Stimulated activated CD4-positive, alpha-beta T cell treated with anti-CD3 and anti-CD28 coated beads, Interleukin-2, amount 100 ng/mL, for 24 hours (primary cell): ENCODE results near the gene LCN6.
"Not testable (repeated sequence)": the region's sequence is repeated elsewhere in the genome, so short reads cannot be mapped to it uniquely, and the experiment has no call there.

Experiments
- DNase-seq, 2 donors: peaks; one replicate each; pipeline ENCODE4 v3.0.0-alpha.2; 2020

Gene LCN6

DNA sequence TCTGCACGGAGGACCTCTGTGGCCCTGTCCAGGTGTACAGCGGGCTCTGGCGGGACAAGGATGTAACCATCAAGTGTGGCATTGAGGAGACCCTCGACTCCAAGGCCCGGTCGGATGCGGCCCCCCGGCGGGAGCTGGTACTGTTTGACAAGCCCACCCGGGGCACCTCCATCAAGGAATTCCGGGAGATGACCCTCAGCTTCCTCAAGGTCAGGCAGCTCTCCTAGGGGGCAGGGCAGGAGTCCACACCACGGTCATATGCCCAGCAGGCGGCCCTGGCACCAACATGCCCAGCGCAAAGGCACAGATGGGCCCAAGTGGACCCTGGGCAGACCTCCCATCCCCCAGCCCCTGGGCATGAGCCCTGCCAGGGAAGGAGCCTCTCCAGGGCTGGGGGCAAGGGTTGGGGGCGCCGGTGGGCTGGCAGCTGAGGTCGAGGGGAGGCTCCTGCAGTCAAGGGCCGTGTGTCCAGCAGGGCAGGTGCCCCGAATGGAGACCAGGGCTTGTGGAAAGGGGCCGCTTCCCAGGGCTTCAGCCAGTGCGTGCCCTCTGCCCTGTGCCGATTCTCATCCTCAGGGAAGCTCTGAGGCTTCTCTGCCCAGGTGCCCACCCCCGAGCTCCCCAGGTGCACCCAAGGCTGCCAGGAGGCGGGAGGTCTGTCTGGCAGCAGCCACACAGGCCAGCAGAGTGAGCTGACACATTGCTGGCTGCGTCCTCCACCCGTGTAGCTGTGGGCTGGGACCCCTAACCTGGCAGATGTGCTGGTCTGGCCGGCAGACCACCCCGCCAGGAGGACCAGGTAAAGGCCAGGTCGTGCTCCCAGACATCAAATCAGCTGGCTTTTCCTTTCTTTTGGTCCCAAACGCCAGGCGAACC, 26.0 kb downstream of the LCN6 start:
- DNase-seq, result peak in 1 of 2 donors; percentile 38

DNA sequence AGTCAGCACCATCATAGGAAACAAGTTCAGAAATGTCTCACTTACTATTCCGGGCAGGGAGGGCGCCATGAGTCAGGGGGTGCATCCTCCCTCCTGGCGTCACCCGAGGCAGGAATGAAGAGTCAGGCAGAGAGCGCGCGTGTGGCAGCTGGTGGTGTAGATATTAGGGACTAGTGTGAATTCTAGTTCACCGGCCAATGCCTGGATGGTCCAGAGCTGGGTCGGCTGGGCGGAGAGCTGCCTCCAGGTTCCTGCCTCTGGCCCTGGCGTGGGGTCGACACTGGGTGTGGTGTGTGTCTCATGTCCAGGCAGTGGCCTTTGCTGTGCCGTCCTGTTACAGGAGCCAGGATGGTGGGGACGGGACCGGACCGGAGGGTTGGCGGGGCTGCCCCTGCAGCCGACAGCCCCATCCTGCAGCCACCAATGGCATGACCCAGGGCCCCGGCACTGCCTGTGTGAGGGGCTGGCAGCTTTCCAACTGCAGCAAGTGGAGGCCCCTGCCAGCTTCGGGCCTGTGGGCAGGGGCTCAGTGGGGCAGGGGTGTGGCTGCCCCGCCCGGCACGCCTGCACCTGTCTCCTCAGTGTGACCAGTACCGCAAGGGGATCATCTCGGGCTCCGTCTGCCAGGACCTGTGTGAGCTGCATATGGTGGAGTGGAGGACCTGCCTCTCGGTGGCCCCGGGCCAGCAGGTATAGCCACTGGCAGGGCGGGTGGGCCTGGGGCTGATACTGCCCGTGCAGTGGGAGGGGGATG, 26.8 kb downstream of the LCN6 start:
- DNase-seq, result peak in 1 of 2 donors; percentile 46

DNA sequence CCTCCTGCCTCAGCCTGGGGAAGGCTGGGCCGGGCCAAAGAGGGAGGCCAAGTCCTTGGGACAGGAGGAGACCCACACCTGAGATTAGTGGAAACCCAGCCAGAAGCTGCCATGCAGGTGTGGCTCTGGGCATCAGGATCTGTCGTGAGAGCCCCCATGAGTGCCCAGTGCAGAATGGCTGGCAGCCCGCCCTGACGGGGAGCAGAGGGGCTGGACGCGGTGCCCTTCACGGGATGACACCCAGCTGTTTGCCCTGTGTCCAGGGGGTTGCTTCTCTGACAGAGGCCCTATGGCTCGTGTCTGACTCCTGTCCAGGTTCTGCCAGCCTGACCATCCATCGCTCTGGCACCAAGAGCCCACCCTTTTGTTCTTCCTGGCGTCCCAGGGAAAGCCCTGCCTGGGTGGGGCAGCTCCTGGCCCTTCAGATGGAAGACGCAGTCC, 27.4 kb downstream of the LCN6 start:
- DNase-seq, result peak in 1 of 2 donors; percentile 34

DNA sequence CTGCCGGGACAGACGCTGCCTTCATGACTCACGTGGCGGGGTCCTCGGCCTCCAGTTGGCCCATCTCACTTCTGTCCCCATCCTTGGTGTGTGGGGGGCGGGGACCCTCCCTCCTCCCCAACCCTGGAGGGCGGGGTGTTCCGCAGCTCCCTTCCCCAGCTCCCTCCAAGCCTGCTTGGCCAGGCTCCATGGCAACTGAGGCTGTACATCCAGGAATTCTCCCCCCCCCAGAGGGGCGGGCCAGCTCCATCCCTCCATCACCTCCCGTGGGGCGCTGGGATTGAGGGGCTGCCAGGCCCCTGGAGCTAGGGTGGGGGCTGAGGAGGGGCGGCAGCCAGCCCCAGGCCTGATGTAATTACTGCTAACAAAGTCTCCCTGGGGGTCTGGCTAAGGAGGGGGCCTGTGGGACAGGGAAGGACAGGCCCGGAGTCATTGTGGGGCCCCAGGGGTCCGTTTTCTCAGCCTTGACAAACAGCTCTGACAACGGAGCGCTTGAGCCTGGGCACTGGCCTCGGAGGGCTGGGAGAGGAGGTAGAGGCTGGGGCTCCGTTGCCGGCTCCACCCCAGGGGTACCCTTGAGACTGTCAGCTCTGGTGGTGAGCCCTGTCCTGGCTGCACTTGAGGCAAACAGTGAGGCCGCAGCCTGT, 28.0 kb downstream of the LCN6 start:
- DNase-seq, result no peak

DNA sequence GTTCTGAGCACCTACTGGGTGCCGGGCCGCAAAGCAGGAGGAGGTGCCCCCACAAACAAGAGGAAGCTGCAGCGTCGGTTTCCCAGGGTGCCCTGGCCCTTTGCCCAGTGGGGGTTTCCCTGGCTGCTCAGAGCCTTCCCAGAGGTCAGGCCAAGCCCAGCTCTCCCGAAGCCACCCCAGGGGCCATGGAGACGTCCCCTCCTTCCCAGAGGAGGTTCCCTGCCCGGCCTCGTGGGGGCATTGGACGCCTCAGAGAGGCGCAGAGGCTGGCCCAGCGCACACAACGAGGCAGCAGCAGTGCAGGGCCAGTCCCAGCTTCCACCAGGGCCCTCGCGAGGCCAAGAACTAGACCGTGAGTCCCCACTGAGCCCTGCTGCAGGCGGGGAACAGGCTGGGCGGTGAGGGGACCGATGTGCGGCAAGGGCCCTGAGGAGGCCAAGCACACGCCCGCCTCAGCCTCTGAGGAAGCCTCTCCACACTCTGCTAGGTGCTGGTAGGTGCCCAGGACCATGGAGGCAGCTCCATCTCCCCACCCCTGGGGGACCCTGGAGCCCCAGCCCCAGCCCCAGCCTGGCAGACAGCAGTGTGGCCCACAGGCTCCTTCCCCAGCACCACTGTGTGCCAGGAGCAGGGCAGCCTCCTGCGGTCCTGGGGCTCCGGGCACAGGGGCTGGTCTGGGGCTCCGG, 29.0 kb downstream of the LCN6 start:
- peak in 1 of 2 donors; percentile 22 for DNase-seq

DNA sequence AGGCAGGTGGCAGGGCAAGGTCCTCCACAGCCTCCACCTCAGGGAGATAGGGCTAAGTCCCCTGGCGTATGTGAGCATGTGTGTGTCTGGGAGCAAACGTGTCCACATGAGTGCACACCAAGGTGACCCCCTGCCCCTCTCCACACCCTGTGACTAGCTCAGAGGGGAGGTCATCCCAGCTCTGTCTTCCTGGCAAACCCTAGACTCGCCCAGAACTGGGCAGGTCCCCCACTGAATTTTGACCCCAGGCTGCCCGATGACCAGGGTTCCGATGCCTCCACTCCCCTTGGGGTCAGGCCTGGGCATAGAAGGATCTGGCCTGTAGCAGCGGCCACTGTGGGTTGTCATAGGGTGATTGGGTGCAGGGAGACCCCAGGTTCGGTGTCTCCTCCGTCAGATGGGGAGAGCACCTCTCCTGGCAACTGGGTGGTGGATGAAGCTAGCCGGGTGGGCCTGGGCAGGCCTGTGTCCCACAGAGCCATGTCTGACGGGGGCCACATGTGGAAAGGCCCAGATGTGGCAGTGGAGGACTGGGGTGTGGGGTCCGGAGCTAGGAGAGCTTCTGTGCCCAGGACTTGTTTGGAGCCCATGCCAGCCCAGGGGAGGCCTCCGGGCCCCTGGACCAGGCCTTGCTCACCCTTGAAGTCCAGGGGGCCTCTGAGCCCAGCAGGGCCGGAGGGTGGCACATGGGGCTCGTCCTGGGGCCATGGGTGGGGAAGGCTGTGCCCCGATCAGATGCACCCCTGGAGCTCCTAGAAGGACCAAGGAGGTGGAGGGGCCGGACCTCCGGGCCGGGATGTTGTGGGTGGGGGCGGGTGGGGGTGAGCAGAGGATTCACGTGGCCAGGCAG, 29.8 kb downstream of the LCN6 start:
- DNase-seq, result no peak

DNA sequence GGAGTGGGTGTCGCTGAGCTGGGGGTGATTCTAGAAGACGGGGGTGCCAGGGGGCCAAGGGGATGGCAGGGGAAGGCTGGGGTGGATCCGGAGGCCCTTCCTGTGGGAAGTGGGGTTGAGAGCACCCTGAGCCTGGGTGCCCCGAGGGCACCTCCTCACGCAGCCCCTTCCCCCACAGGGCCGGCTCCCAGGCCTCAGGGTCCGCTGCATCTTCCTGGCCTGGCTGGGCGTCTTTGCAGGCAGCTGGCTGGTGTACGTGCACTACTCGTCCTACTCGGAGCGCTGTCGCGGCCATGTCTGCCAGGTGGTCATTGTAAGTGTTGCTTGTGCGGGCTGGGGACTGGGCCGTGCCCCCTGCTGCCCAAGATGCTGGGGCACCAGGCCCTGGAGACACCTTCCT, 30.9 kb downstream of the LCN6 start:
- DNase-seq, result no peak

DNA sequence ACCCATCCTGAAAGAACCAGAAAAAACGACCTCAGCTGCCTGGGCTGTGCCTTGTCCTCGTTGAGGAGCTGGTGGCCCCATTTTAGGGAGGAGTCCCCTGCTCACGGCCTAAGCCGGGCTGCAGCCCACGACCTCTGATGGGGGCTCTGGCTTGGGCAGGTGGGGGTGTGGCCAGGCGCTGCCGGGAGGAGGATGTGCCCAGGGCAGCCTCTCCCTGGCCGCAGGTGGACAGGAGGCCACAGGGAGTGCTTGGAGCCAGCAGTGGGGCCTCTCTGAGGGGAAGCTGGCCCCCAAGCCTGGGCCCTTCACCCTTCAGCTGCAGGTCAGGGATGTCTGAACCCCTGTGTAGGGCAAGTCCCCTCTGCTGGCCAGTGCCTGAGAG, 33.4 kb downstream of the LCN6 start:
- no peak for DNase-seq

DNA sequence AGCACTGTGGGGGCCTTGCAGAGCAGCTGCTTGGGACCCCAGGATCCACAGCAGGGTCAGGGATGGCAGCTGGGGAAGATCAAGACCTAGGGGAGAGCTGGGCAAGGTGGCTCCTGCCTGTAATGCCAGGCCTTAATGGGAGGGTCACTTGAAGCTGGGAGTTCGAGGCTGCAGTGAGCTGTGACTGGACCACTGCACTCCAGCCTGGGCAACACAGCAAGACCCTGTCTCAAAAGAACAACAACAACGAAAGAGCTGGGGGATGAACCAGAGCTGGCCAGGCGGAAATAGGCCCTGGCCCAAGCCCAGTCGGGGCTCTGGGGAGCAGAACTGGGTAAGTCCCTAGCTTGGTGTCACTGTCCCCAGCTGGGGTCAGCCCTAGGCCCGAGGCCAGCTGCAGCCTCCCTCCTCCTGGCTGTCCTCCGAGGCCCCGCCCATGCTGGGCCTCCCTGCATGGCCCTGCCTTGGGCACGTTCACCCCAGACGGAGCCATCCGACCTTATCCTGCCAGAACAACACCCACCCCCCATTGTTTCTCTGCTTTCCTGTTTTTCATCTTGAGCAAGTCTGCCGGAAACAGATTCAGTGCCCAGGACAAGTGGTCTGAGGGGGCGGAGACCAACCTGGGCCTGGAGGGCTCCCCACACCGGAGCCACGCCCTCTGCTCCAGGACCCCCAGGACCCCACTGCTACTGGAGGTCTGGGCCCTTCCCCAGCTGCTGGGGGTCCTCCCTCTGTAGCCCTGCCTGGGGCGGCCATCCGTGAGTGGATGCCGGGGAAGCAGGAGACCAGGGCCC, 34.0 kb downstream of the LCN6 start:
- no peak for DNase-seq

DNA sequence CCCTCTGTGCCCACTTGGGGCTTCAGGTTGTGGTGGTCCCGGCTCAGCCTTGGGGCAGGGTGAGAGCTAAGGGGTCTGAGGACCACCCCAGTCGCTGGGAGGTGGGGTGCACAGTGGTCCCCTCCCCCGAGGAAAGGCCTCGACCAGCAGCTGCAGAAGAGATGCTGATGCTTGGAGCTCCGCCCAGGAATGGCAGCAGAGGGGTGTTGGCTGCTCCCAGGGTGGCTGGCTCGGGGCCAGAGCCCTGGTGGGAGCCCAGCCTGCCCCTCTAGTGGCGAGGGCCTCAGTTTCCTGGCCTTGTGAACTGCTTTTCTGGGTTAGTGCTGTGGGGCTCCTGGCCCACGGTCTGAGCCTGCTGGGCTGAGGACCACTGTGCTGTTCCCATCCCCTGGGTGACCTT, 34.8 kb downstream of the LCN6 start:
- no peak for DNase-seq

DNA sequence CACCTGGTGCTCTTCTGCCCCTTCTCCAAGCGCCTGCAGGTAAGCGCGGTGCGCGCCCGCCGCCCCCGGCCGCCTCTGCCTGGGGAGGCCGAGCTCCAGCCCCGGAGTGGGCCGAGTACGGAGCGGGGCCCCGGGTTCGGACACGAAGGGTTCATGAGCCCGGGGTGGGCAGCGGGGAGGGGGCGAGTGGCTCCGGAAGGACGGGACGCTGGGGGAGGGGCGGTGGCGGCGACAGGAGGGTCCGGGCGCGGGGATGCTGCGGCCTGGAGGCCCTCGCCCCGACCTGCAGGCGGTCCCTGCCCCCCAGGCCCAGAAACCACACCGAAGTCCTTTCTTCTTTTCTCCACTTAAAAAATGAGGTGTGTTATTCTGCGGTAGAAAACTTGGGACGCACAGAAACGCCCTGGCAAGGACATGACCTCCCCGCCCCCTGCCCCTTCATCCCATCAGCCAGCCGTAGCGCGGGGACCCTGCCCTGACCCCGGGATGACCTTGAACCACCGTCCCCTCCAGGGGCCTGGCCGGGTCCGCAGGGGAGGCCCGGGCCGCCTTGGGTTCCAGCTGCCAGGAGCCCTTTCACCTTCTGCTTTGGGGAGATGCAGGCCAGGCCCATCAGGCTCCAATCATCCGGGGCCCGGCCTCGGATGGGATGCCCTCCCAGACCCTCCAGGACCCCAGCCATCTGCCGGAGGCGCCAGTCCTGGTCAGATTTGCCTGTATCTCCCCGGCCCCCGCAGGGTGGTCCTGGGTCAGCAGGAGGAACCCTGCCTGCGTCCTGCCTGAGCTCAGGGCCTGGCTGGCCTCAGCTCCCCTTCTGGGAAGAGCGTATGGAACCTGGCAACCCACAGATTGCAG, 35.4 kb downstream of the LCN6 start:
- no peak for DNase-seq

DNA sequence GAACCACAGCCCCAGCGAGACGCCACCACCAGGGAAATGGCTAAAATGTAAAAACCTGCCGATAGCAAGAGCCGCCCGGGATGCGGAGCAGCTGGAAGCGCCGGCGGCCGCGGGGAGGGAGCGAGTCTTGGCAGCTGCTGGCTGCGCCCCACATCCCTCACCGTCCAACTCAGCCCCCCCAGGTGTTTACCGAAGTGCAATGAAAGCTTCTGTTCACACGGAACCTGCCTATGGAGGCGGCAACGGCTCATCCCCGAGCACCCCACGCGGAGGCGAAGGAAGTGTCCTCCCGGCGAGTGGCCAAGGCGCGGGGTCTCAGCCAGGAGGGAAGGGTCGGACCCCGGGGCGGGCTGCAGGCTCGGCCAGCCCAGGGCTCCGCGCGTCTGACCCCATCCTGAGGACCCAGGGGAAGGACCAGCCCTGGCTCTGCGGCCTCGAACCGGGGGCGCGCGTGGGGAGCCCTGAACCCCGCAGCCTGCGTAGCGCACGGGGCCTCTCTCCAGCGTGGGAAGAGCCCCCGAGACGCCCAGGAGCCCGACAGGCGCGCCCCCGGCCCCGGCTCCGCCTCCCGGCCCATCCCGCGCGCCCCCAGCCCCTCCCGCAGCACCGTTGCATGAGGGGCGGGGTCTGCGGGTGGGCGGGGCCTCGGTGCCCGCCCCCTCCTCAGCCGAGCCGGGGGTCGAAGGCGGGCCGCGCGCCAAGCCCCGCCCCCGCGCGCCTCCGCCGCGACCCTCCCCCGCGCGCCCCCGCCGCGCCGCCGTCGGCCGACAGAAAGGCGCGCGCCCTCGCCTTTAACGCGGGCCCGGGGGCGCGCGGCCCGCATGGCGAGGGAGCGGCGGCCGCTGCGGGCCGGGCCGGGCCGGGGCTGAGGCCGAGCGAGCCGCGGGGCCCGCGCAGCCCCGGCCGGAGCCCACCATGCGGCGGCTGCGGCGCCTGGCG, 36.3 kb downstream of the LCN6 start, which contains the start of gene DIPK1B:
Gene DIPK1B (plus strand): TSS at position 822 of the 939 bp plus-strand sequence. CDS start 94 bp downstream, at position 916.
- DNase-seq, result no peak

DNA sequence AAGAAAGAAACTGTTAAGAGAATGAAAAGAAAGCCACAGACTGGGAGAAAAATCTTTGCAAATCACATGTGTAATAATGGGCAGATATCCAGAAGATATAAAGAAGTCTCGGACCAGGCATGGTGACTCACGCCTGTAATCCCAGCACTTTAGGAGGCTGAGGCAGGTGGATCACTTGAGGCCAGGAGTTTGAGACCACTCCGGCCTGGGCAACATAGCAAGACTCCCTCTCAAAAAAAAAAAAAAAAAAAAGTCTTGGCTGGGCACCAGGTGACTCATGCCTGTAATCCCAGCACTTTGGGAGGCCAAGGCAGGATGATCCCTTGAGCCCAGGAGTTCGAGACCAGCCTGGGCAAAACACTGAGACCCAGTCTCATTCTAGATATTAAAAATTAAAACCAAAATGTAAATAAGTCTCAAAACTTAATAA, 37.1 kb downstream of the LCN6 start:
- not testable (repeated sequence) for DNase-seq

DNA sequence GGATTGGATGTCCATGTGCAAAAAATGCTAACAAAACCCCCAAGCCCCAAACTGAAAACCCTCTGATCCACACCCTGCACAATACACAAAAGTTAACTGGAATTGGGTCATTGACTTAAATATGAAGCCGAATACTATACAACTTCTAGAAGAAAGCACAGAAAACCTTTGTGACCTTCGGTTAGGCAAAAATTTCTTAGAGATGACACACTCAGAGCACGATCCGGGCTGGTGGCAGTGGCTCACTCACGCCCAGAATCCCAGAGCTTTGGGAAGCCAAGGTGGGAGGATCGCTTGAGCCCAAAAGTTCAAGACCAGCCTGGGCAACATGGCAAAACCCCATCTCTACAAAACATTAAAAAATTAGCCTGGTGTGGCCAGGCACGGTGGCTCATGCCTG, 37.8 kb downstream of the LCN6 start:
- DNase-seq, result no peak

DNA sequence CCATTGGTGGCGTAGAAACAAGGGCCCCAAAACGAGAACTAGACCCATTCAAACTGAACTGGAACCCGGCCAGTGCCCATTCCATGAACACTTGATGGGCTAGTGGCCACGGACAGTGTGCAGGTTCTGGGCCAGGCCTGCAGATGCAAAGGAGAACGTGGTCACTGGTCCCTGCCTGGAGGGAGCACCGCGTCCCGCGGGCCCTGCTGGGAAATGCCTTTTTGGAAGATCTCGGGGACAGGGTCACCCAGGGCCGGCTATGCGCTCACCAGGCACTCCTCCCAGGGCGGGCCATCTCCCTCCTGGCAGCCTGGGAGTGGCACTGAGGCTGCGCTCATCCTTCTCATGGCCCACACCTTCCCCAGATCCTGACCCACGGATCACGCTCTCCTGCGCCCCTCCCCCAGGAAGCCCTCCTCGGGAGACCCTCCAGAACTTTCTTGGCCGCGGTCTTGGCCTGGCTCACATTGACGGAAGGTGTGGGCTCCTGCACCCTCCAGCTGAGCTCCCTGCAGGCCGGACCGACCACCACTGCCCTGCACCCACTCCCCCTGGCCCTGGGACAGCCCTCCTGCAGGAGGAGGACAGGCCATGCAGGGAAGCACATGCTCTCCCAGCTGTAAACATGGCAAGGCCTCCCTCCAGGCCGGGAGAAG, 38.7 kb downstream of the LCN6 start:
- no peak for DNase-seq

DNA sequence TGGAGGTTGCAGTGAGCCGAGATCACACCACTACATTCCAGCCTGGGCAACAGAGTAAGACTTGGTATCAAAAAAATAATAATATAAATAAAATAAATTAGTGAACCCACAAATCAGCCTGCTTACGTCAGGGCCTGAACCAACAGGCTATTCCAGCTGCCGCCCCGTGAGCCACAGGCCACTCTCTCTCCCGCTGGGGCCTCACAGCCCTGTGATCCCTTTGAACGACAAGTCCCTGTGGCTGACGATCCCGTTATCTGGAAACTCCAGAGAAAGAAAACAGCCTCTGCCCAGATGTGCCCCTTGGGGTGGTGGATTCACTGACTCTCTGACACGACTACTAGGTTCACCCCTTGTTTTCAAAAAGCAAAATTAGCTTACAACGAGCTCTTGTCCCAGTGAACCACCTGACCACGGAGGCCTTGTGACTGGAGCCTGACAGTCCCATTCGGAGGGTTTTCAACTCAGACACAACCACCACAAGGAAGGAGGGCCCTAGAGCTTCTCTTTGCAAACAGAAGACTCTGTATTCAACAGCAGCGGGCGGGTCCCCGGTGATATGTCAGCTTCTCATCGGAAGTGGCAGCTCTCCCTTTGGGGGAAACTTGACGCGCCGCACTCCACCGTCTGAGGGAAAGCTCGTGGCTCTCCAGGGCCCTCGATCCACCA, 40.3 kb downstream of the LCN6 start:
- no peak for DNase-seq

DNA sequence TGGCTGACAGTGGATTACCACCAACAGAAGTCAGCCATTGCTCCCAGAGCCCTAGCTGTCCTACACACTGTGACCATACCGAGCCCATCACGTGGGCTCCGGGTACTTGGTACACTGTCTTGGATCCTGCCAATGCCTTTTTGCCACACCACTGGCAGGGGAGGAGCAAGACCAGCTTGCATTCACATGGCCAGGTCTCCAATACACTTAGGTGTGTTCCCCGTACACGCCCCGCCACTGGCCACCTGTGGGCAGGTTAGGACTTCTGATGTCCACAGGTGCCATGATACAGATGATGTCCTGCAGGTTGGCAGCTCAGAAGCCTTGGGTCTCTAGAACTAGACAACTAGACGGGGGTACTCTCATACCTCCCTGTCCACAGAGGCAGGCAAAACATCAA, 41.3 kb downstream of the LCN6 start:
- no peak for DNase-seq

DNA sequence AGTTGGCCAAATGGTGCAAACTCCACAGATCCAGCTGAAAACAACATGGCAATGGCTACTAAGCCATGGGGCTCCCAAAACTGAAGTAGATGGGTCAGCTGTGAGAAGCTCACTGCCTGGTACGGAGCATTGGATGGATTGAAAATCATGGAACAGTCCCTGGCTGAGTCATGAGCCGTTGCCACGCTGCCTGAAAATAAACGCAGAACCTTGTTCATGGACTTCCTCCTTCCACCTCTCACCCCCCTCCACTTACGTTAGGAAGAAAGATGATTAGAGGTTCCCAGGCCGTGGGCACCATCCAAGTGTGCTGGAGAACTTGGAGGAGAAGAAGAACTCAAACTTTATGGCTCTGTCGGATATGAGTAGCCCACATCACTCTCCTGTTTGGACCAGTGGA, 42.8 kb downstream of the LCN6 start:
- no peak for DNase-seq
